Mesenchymal stem cell (in vitro differentiated cells and primary cell): ENCODE data around the gene MYLK3.

Experiments used
- DNase-seq: peaks from one replicate; pipeline ENCODE4 v3.0.0-alpha.2; 2013
- H2AFZ ChIP-seq: one replicate; pipeline ENCODE4 v1.6.1; 2013; ENCODE audit warnings: low read depth, mild to moderate bottlenecking, control low read depth, inconsistent platforms, low read length, moderate library complexity
- H2AK5ac ChIP-seq: 2 replicates; pipeline ENCODE4 v1.6.1; 2013; ENCODE audit warnings: low read length, moderate library complexity, mild to moderate bottlenecking, inconsistent platforms; ENCODE audit not compliant: severe bottlenecking
- H2BK120ac ChIP-seq: one replicate; pipeline ENCODE4 v1.6.1; 2013; ENCODE audit warnings: low read depth, mild to moderate bottlenecking, inconsistent platforms, low read length, moderate library complexity
- H2BK12ac ChIP-seq, 2 experiments: one replicate each; pipeline ENCODE4 v1.6.1; 2013; ENCODE audit warnings: inconsistent platforms in 2 of 2, low read length in 2 of 2, mild to moderate bottlenecking in 2 of 2, moderate library complexity in 2 of 2, control low read depth in 1 of 2
- H2BK15ac ChIP-seq: one replicate; pipeline ENCODE4 v1.6.1; 2013; ENCODE audit warnings: mild to moderate bottlenecking, low read depth, inconsistent platforms; ENCODE audit not compliant: poor library complexity, severe bottlenecking
- H2BK5ac ChIP-seq: 2 replicates; pipeline ENCODE4 v1.6.1; 2013; ENCODE audit warnings: low read depth, mild to moderate bottlenecking, low read length, control low read depth, inconsistent platforms; ENCODE audit not compliant: poor library complexity, severe bottlenecking
- H3K14ac ChIP-seq, 2 experiments: one replicate each; pipeline ENCODE4 v1.6.1; 2013; ENCODE audit warnings: inconsistent platforms in 2 of 2, low read length in 2 of 2, control low read depth in 1 of 2, mild to moderate bottlenecking in 1 of 2, moderate library complexity in 1 of 2
- H3K18ac ChIP-seq, 2 experiments: one replicate each; pipeline ENCODE4 v1.6.1; 2013; ENCODE audit warnings: inconsistent platforms in 2 of 2, low read length in 2 of 2, control low read depth in 1 of 2, low read depth in 1 of 2, mild to moderate bottlenecking in 1 of 2
- H3K23ac ChIP-seq, 2 experiments: one replicate each; pipeline ENCODE4 v1.6.1; 2013; ENCODE audit warnings: inconsistent platforms in 2 of 2, low read length in 2 of 2, mild to moderate bottlenecking in 2 of 2, moderate library complexity in 2 of 2, control low read depth in 1 of 2
- H3K27ac ChIP-seq: 2 replicates; pipeline ENCODE4 v1.5.1; 2013; ENCODE audit warnings: mild to moderate bottlenecking, moderate library complexity, low read length, control low read depth, inconsistent platforms; ENCODE audit not compliant: poor library complexity, severe bottlenecking
- H3K27me3 ChIP-seq, 2 experiments: 2 replicates each; pipeline versions ENCODE4 v1.6.1 to v1.7.0; 2013; ENCODE audit warnings: low read length in 2 of 2, mild to moderate bottlenecking in 2 of 2, moderate library complexity in 2 of 2, control low read depth in 1 of 2, inconsistent platforms in 1 of 2; ENCODE audit not compliant: control insufficient read depth in 1 of 2, insufficient read depth in 1 of 2
- H3K36me3 ChIP-seq, 2 experiments: 2 replicates each; pipeline versions ENCODE4 v1.6.1 to v1.7.0; 2013; ENCODE audit warnings: low read length in 2 of 2, control low read depth in 1 of 2, inconsistent platforms in 1 of 2, low read depth in 1 of 2, mild to moderate bottlenecking in 1 of 2; ENCODE audit not compliant: insufficient read depth in 2 of 2, control insufficient read depth in 1 of 2
- H3K4ac ChIP-seq, 2 experiments: one replicate each; pipeline ENCODE4 v1.6.1; 2013; ENCODE audit warnings: inconsistent platforms in 2 of 2, low read length in 2 of 2, mild to moderate bottlenecking in 2 of 2, moderate library complexity in 2 of 2, control low read depth in 1 of 2, low read depth in 1 of 2
- H3K4me1 ChIP-seq: 2 replicates; pipeline ENCODE4 v1.6.1; 2013; ENCODE audit warnings: low read depth, low read length, control low read depth; ENCODE audit not compliant: control insufficient read depth, insufficient read depth
- H3K4me2 ChIP-seq: 2 replicates; pipeline ENCODE4 v1.6.1; 2013; ENCODE audit warnings: low read length, mild to moderate bottlenecking, inconsistent platforms; ENCODE audit not compliant: poor library complexity, severe bottlenecking
- H3K4me3 ChIP-seq, 2 experiments: 2 replicates each; pipeline versions ENCODE4 v1.5.1 to v1.7.0; 2013; ENCODE audit warnings: low read length in 2 of 2, mild to moderate bottlenecking in 2 of 2, control low read depth in 1 of 2, low read depth in 1 of 2; ENCODE audit not compliant: insufficient read depth in 1 of 2
- H3K79me1 ChIP-seq: replicated peaks from 2 replicates; pipeline ENCODE4 v1.6.1; 2013; ENCODE audit warnings: mild to moderate bottlenecking, control low read depth, low read length, inconsistent platforms; ENCODE audit not compliant: poor library complexity, severe bottlenecking
- H3K9ac ChIP-seq: 2 replicates; pipeline ENCODE4 v1.7.0; 2013; ENCODE audit warnings: mild to moderate bottlenecking, low read length, moderate library complexity
- H3K9me3 ChIP-seq: 2 replicates; pipeline ENCODE4 v1.7.0; 2013; ENCODE audit warnings: mild to moderate bottlenecking, low read length; ENCODE audit not compliant: control insufficient read depth
- H4K8ac ChIP-seq: one replicate; pipeline ENCODE4 v1.6.1; 2013; ENCODE audit warnings: inconsistent platforms, mild to moderate bottlenecking, low read length, moderate library complexity
- H4K91ac ChIP-seq: one replicate; pipeline ENCODE4 v1.6.1; 2013; ENCODE audit warnings: mild to moderate bottlenecking, low read length, inconsistent platforms
- WGBS: methylation state at CpG from one replicate; pipeline ENCODE4 v1.1.7; 2013; ENCODE audit warnings: mixed read lengths; 5-methylcytosine and 5-hydroxymethylcytosine counted together

Gene MYLK3

GRCh38 chr16:46688654-46689364 lies 59.3 kb downstream of the MYLK3 start, which contains the start of gene VPS35:
Gene VPS35 (minus strand): TSS chr16:46689178. CDS start chr16:46689133, 45 bp downstream.
- no peaks in the 10 kb centered on the region for H3K27me3 ChIP-seq
- H3K27ac ChIP-seq, result peak within 1 kb of the TSS; percentile 93
- peak; percentile 99 for DNase-seq
- no peak within 1 kb of the TSS for H2BK15ac ChIP-seq
- H3K36me3 ChIP-seq, result peaks cover 0 to 3% of the 10 kb centered on the region in 2 experiments
- H2BK12ac ChIP-seq, result peak within 1 kb of the TSS in 1 of 2 experiments; percentile 51
- peak within 1 kb of the TSS; percentile 98 for H3K9ac ChIP-seq
- peak within 1 kb of the TSS; percentile 86 for H2AFZ ChIP-seq
- peak within 1 kb of the TSS; percentile 66 for H2BK120ac ChIP-seq
- no peak within 1 kb of the TSS for H2AK5ac ChIP-seq
- peak within 1 kb of the TSS; percentile 92 to 99 for H3K18ac ChIP-seq
- WGBS, result under 1% methylated on average over 50 of the region's 54 CpGs
- peak within 1 kb of the TSS; percentile 85 for H3K4me3 ChIP-seq
- H3K4me1 ChIP-seq, result peaks cover 6% of the 10 kb centered on the region
- peak within 1 kb of the TSS; percentile 85 to 91 for H3K4ac ChIP-seq
- peak within 1 kb of the TSS; percentile 85 for H2BK5ac ChIP-seq
- H3K4me2 ChIP-seq, result peak within 1 kb of the TSS; percentile 76
- H3K79me1 ChIP-seq, result no peaks in the 10 kb centered on the region
- H4K91ac ChIP-seq, result peak within 1 kb of the TSS; percentile 99
- H3K9me3 ChIP-seq, result no peaks in the 10 kb centered on the region
- H4K8ac ChIP-seq, result peak within 1 kb of the TSS; percentile 100
- H3K23ac ChIP-seq, result no peak within 1 kb of the TSS
- H3K14ac ChIP-seq, result peak within 1 kb of the TSS in 1 of 2 experiments; percentile 84

DNA sequence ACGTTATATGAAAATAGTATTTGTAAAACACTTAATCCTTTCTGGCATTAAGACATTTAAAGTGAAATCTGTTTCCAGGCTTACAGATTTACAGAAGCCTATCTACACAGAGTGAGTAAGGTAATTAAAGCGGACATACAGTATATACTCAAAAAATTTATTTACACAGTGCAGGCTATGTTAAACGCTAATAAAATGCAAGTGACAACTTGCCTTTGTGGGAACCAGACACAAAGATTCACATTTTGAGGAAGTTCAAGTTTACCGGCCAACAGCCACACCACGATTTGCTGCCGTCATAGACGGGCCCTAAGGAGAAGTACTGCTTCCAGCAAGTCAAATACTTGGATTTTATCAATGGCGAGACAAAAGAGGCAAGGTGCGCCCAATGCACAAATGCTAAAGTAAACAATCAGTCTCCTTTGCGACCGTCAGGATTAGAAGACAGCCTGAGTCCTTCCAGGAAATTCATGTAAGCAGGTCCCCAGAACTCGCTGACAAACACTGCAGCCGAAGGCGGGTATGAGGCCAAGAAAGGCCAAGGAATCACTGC lies 60.0 kb downstream of the MYLK3 start:
- H2BK12ac ChIP-seq, result no peak overlapping the region
- no peak overlapping the region for H2BK120ac ChIP-seq
- 4% methylated on average over 13 of the region's 14 CpGs for WGBS

DNA sequence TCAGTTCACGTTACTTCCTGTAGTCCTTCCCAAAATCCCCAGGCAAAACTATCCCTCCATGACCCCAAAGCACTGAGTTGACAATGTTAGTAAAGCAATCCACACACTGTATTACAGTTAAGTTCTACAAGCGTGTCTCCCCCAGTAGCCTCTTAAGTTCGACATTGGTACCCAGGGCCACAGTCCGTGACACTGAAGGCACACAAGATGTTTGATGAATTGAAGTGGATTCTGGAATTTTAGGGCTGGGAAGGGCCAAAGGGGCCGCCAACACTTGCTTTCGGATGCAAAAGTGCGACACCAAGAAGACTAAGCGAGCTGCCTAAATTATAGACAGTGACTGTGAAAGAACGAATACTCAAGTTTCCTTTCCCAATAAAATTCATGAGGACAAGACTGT lies 60.7 kb downstream of the MYLK3 start:
- Histone ChIP-seq H3K79me1 (no peaks in the 10 kb centered on the region), H3K23ac (no peak overlapping the region), H3K9me3 (no peaks in the 10 kb centered on the region), H3K14ac (no peak overlapping the region), H3K4me2 (peak overlapping the region; percentile 51), H4K8ac (no peak overlapping the region), H3K36me3 (peaks cover 0 to 3% of the 10 kb centered on the region in 2 experiments), H3K27ac (no peak overlapping the region), H3K4ac (no peak overlapping the region), H3K27me3 (no peaks in the 10 kb centered on the region), H2BK15ac (no peak overlapping the region), H3K18ac (no peak overlapping the region), H2AFZ (no peak overlapping the region), H2AK5ac (no peak overlapping the region), H2BK12ac (no peak overlapping the region), H3K9ac (peak overlapping the region; percentile 98), H4K91ac (no peak overlapping the region), H3K4me1 (peaks cover 7% of the 10 kb centered on the region), H2BK5ac (no peak overlapping the region), H2BK120ac (no peak overlapping the region), H3K4me3 (peak overlapping the region in 1 of 2 experiments; percentile 85)
- 88% methylated on average over 9 of the region's 9 CpGs for WGBS
- DNase-seq, result no peak

More for the DNA sequence above, 60.0 kb downstream of the MYLK3 start:
- Histone ChIP-seq H3K18ac (peak overlapping the region in 1 of 2 experiments; percentile 91), H2AFZ (peak overlapping the region; percentile 43), H3K14ac (peak overlapping the region in 1 of 2 experiments; percentile 82), H3K36me3 (peaks cover 0 to 2% of the 10 kb centered on the region in 2 experiments), H3K79me1 (no peaks in the 10 kb centered on the region), H2AK5ac (no peak overlapping the region), H3K27me3 (no peaks in the 10 kb centered on the region), H3K9ac (peak overlapping the region; percentile 98), H4K91ac (peak overlapping the region; percentile 61), H2BK5ac (no peak overlapping the region), H3K4me3 (peak overlapping the region; percentile 84 to 85), H3K23ac (no peak overlapping the region), H3K27ac (peak overlapping the region; percentile 44), H3K4ac (peak overlapping the region in 1 of 2 experiments; percentile 91), H3K4me1 (peaks cover 7% of the 10 kb centered on the region), H2BK15ac (no peak overlapping the region), H3K4me2 (peak overlapping the region; percentile 54), H4K8ac (no peak overlapping the region), H3K9me3 (no peaks in the 10 kb centered on the region)
- DNase-seq, result no peak

DNA sequence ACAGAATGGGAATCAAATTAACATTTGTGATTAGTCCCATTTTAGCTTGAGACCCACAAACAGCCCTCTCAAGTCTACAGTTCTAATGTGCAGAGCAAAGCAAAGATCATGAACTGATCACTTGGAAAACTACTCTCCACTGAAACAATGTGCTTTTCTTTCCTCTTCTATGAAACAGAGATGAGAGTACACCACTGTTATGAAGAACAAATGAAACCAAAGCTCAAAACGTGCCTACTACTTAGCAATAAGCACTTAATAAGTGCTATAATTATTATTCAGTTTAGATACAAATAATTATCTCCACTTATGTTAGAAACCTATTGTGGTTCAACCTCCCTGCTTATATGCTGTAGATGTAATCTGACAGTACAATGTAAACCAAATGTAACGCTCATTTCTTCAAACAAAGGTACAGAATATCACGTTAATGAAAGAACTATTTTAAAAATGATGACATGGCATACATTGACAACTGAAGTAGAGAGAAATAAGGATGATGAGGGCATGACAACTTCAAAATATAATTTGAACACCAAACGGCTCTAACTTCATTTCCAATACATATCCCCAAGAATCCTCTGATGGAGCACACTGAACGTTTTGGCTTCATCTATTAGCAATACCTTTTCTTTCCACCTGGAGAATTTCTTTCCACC lies 61.2 kb downstream of the MYLK3 start:
- Histone ChIP-seq H4K91ac (no peak overlapping the region), H3K27ac (no peak overlapping the region), H3K36me3 (peaks cover 0 to 8% of the 10 kb centered on the region in 2 experiments), H3K4ac (no peak overlapping the region), H2BK120ac (no peak overlapping the region), H3K23ac (no peak overlapping the region), H3K14ac (no peak overlapping the region), H3K4me2 (peak overlapping the region; percentile 51), H3K4me3 (peak overlapping the region in 1 of 2 experiments; percentile 85), H3K27me3 (no peaks in the 10 kb centered on the region), H2AFZ (no peak overlapping the region), H2BK15ac (no peak overlapping the region), H3K4me1 (peaks cover 7% of the 10 kb centered on the region), H3K18ac (no peak overlapping the region), H4K8ac (no peak overlapping the region), H2BK12ac (no peak overlapping the region), H2AK5ac (no peak overlapping the region), H3K79me1 (no peaks in the 10 kb centered on the region), H2BK5ac (no peak overlapping the region), H3K9ac (peak overlapping the region; percentile 98), H3K9me3 (no peaks in the 10 kb centered on the region)
- DNase-seq, result no peak
- 61% methylated on average over 2 of the region's 5 CpGs for WGBS
